SW480 (cell line): ENCODE data around the gene E2F1.
"Not testable (repeated sequence)": the region's sequence is repeated elsewhere in the genome, so short reads cannot be mapped to it uniquely, and the experiment has no call there.

Experiments used
- DNase-seq: peaks from one replicate; pipeline ENCODE4 v3.0.0-alpha.2; 2016; ENCODE audit warnings: low spot score

E2F1 gene

GRCh38 chr20:33658510-33658909, 27.7 kb downstream of the E2F1 start:
- no peak for DNase-seq

- DNase-seq = no peak
These were observed 28.5 kb downstream of the E2F1 start for GRCh38 chr20:33657704-33658095.

DNA sequence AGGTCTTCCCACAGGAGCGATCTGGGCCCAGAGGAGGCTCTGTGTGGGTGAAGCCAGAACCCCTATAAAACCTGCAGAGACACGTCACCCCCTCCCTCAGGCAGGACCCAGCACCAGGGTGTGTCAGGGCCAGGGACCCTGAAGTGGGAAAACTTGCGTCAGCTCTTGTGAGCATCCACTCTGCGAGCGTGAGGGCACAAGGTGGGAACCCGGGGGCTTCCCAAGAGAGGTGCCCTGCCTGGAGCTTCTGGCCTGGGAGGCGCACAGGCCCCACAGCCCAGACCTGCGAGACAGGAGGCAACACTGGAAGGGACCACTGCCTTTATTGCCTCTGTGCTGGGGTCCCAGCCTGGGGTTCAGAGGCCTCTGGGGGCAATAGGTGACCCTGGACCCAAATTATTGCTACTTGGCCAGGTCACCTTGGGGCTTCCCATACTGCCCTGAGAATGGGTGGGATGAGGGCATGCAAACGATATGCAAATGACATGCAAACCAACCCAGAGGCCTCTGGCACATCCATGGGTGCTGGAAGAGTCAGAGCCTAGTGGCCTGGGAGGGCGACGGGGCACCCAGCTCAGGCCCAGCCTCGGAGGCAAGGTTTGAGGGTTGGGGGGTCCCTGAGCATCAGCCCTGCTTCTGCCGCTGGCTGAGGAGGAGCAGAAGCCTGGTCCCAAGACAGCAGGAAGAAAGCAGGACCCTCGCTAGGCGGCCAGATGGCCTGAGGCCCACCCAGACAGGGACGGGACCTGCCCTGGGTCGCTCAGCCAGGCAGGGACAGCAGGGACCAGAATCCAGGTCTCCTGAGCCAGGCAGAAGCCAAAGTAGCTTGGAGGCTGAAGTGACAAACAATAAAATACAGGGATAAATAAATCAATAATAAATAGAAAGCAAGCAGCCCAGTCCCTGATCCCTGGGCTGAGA, 29.1 kb downstream of the E2F1 start:
- DNase-seq = no peak

GRCh38 chr20:33656010-33656782, 30.0 kb downstream of the E2F1 start:
- no peak for DNase-seq

GRCh38 chr20:33655164-33655563, 31.0 kb downstream of the E2F1 start:
- no peak for DNase-seq

GRCh38 chr20:33654680-33655161, 31.5 kb downstream of the E2F1 start:
- DNase-seq = no peak

DNA sequence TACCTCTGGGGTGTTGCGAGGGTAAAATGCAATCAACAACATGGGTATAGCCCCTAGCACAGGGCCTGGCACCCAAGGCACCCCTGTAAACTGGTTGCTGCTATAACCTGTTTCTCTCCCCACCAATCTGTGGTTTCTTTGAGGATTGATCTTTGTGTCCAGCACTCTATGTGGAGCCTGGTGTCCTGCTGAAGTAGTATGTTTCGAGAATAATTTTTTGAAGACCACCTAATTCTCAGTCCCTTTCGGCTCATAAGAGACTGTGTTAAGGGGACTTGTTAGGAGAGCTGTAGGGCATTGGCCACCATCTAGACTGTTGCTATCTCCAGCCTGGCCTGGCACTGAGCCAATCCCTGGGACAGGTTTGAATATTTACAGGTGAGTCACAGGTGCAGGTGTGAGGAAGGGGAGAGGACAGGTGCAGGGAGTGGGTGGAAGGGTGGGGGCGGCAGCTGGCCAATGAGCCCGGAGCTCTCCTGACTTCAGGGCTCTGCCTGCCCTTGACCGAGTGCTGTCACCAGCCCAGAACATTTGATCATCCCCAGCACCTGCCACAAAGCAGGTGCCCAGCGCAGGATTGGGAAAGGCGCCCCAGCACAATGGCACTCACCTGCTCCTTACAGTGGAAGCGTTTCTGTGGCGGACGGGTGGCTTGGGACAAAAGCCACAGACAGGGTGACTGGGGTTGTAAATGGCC, 32.1 kb downstream of the E2F1 start:
- peak; percentile 100 for DNase-seq

- peak; percentile 86 for DNase-seq
These were observed 32.8 kb downstream of the E2F1 start for GRCh38 chr20:33653218-33653899.

DNA sequence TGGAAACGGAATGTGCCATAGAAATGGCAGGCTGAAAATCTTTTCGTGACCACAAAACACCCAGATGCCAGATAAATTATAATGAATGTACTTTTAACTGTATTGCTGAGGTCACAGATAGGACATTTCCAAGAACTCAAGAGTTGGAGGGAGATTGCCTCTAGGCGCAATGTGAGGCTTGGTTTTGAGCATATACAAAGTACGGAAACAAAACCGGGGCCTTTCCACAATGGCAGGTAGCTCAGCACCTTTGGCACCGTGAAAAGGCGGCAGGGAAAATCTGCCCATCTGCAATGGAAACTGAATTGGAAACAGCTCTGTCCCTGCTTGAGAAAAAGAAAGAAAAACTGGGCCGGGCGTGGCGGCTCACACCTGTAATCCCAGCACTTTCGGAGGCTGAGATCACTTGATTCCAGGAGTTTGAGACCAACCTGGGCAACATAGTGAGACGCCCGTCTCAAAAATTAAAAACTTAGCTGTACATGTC, 34.6 kb downstream of the E2F1 start:
- no peak for DNase-seq

DNA sequence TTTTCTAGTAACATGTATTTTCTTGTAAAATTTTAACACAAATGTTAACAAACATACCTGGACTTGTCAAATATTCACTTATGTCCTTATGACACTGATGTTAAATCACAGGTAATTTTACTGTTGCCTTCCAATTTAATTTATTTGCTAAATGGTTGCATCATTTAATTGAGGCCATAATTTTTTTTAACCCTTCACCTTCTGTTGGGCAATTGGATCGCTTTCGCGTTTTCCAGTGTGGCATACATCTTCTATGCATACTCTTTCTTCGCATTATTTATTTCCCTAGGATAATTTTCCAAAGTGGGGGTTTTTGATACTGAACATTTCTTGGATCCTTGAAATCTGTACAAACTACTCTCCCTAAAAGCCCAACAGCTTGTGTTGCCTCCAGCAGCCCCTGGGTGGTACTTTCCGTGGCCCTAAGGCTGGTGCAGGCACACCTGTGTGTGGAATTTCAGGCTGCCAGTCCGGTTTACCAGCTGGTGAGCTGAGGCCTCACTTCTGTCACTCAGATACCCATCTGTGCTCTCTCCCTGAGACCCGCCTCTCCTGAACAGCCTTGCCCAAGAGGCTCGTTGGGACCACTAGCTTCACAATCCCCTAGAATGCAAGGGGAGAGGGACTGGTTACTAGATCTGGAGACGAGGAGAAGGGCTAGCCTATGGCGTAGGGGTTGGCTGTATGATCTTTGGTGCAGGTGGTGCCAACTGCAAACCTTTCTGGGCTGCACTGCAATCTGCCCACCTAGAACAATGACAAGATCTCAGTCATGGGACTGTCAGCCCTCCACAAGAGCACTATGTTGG, 35.2 kb downstream of the E2F1 start:
- DNase-seq = peak; percentile 29

DNA sequence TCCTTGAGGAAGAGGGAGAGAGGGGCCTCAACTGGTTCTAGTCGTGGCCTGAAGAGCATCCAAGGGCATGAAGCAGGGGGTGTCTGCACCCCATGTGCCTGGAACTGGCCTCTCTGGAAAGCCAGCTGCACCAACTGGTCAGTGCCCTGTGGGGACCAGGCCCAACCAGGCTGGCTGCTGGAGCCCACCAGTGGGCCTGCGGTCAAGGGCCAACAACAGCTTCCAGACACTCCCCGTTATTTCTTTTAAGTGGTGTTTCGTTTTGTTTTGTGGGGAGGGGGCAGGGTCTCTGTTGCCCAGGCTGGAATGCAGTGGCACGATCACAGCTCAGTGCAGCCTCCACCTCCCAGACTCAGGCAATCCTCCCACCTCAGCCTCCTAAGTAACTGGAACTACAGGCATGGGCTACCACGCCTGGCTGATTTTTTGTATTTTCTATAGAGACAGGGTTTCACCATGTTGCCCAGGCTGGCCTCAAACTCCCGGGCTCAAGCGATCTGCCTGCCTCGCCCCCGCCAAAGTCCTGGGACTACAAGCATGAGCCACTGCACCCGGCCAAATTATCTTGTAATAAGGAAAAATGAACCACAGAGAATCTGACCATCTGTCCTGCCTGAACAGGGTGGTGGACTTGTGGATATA, 36.0 kb downstream of the E2F1 start:
- no peak for DNase-seq

DNA sequence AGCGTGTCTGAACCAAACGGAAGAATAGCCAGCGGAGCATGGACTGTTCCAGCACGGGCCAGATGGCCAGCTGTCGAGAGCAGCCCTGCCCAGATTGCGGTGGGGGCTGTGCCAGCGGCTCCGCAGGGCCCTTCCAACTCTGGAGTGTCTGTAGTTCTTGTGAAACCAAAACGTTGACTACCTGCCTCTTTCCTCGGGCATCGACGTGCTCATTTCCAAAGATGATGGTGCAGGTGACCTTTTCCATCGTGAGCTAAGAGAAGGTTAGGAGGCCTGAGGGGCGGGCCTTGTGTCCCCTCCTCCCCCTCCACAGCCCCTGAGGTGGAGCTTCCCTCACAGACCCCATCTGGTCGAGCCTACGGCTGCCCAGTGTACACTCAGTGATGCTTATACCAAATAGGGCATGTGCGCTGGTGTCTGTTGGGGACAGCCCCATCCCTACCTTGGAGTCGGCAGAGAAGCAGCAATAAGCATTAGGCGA, 36.9 kb downstream of the E2F1 start:
- DNase-seq = no peak

GRCh38 chr20:33648396-33649004, 37.7 kb downstream of the E2F1 start:
- DNase-seq = no peak

DNA sequence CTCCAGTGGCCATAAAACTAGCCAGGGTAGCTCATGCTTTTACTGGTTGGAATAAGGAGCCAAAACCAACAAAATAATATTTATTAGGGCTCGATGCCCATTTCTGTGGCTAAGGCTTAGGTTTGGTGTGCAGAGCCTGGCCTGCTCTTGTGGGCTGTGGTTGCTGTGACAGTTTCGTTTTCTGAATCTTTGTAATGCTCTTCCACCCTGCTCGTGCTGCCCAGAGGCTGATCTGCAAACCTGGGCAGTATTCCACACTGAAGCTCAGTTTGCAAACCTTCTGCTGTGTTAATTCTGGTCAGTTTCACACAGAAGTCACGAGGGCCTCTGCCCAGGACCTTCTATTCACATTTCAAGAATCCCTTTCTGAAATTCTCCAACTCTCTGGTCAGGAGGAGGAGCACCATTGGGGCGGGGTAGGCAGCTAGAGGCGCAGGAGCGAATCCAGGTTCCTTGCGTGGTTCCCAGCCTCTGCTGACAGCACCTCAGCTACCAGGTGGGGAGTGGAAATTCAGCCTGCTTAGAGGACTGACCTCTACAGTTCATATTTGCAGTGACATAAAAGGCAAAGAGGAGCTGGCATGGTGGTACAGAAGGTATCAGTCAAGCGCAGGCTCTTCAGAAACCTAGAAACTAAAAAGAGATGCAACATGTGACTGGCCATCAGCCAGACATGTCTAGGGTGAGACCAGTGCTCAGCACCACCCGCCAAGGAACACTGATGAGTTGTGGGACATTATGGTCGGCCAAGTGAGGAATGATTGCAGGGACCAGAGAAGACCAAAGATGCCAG, 38.4 kb downstream of the E2F1 start:
- DNase-seq = no peak

DNA sequence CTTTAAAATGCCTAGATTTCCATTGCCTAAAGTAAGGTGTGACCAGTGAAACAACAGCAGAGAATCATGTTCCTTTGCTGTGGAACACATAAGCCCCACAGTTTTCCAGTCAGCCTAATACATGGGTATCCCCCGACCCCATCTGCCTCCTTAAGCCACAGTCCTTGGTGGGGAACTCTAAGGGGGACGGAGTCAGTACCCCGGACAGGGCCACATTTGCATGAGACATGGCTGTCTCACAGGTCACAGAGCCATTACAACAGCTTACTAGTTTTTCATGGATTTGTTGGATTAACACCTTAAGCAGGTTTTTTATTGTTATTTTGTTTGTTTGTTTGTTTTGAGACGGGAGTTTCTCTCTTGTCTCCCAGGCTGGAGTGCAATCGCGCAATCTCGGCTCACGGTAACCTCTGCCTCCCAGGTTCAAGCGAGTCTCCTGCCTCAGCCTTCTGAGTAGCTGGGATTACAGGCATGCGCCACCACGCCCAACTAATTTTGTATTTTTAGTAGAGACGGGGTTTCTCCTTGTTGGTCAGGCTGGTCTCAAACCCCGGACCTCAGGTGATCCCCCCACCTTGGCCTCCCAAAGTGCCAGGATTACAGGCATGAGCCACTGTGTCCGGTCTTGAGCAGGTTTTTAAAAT, 39.1 kb downstream of the E2F1 start:
- not testable (repeated sequence) for DNase-seq

- no peak for DNase-seq
These were observed 40.0 kb downstream of the E2F1 start for GRCh38 chr20:33646191-33646590.

GRCh38 chr20:33645396-33645795, 40.8 kb downstream of the E2F1 start:
- no peak for DNase-seq

DNA sequence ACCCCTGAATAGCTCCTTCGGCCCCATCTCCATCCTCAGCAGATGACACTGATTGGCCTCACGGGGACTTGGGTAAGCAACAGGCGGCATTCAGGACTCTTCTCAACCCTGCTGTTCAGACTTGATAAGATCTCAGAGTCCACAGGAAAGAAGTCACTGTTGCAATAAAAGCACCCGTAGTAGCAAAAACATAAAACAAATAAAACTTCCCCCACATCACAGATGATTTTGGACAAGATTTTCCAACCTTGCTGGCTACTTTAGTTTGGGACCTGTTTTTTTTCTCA, 41.2 kb downstream of the E2F1 start:
- DNase-seq = no peak
